NCI-H510A (cell line): Measurements from ENCODE around the gene RTKN.
A peak's percentile ranks its signal among the peaks of the same experiment; 100 is the strongest.

Source experiments
- DNase-seq: peaks from one replicate; lab custom pipeline; 2025; lab: John Stamatoyannopoulos, UW

The RTKN gene

GRCh38 chr2:74415762-74416395, 25.9 kb downstream of the RTKN start:
- no peak for DNase-seq

- DNase-seq, result peak; percentile 36
These were observed 26.6 kb downstream of the RTKN start for GRCh38 chr2:74414881-74415761.

- DNase-seq, result no peak
These were observed 27.3 kb downstream of the RTKN start for GRCh38 chr2:74414441-74414840.

GRCh38 chr2:74413001-74413698, 28.6 kb downstream of the RTKN start:
- DNase-seq, result no peak

- no peak for DNase-seq
These were observed 34.1 kb downstream of the RTKN start for GRCh38 chr2:74407682-74408081.

- DNase-seq, result no peak
These were observed 35.7 kb downstream of the RTKN start for GRCh38 chr2:74406035-74406434.

GRCh38 chr2:74401891-74402290, 39.8 kb downstream of the RTKN start:
- DNase-seq, result no peak

- DNase-seq, result no peak
These were observed 42.0 kb downstream of the RTKN start for GRCh38 chr2:74399785-74400184.

- no peak for DNase-seq
These were observed 45.6 kb downstream of the RTKN start for GRCh38 chr2:74396149-74396548.

GRCh38 chr2:74393525-74393924, 48.2 kb downstream of the RTKN start:
- no peak for DNase-seq

GRCh38 chr2:74392449-74392743, 49.3 kb downstream of the RTKN start:
- DNase-seq, result no peak

- peak; percentile 69 for DNase-seq
These were observed 49.9 kb downstream of the RTKN start for GRCh38 chr2:74391580-74392448.

GRCh38 chr2:74391209-74391579, 50.5 kb downstream of the RTKN start:
- DNase-seq, result no peak

GRCh38 chr2:74390606-74391005, 51.1 kb downstream of the RTKN start:
- DNase-seq, result no peak

- no peak for DNase-seq
These were observed 54.4 kb downstream of the RTKN start for GRCh38 chr2:74387346-74387745.

- no peak for DNase-seq
These were observed 56.3 kb downstream of the RTKN start for GRCh38 chr2:74385396-74385795.

- DNase-seq, result no peak
These were observed 57.7 kb downstream of the RTKN start for GRCh38 chr2:74384051-74384450.

GRCh38 chr2:74383254-74383653, 58.5 kb downstream of the RTKN start:
- no peak for DNase-seq

- DNase-seq, result no peak
These were observed 60.0 kb downstream of the RTKN start for GRCh38 chr2:74381751-74382150.

GRCh38 chr2:74379851-74380789, 61.6 kb downstream of the RTKN start, which contains the start of gene DCTN1:
Gene DCTN1 (minus strand): TSS chr2:74380311. CDS start chr2:74380037, 274 bp downstream.
- DNase-seq, result no peak

GRCh38 chr2:74378007-74378406, 63.7 kb downstream of the RTKN start:
- no peak for DNase-seq
